Stimulated activated CD8-positive, alpha-beta memory T cell treated with anti-CD3 and anti-CD28 coated beads, Interleukin-12 subunit alpha, Interleukin-12 subunit beta, amount 100 ng/mL, for 24 hours (primary cell): ENCODE data around the gene KRTAP6-1.

ENCODE experiments used
- DNase-seq: peaks from one replicate; pipeline ENCODE4 v3.0.0-alpha.2; 2020; ENCODE audit errors: extremely low read depth

The KRTAP6-1 gene

GRCh38 chr21:30577766-30578165 is 36.0 kb downstream of the KRTAP6-1 start:
- DNase-seq: no peak

GRCh38 chr21:30567617-30568016 is 46.1 kb downstream of the KRTAP6-1 start:
- no peak for DNase-seq

- no peak for DNase-seq
These were observed 50.1 kb downstream of the KRTAP6-1 start for GRCh38 chr21:30563630-30564029.
